ENCODE measurements around the gene NID2.

The NID2 gene

DNA sequence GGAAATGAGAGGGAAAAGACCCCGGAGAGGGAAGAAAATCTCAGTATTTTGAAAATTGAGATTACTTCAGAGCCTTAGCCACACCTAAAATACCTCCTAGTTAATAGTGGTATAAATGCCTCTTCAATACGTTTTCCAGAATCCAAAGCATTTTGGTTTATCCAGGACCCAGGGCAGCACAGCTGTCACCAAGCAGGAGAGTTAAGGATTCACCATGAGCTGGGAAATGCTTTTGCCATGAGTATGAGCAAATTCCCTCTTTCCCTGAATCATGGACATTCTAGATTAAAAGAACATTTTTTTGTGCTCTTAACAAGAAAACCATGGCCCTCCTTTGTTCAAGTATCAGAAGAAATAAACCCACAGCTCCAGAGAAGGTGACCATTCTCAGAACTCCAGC lies 101.3 kb downstream of the NID2 start:
- in situ Hi-C loops (cut with HindIII; ENCODE audit: low sequenced_read_pairs) = no loop called here

GRCh38 chr14:51963286-51963685 lies 105.6 kb downstream of the NID2 start:
- in situ Hi-C loops (cut with HindIII; ENCODE audit: low sequenced_read_pairs) = no loop called here

GRCh38 chr14:51962711-51963110 lies 106.1 kb downstream of the NID2 start:
- in situ Hi-C loops (cut with HindIII; ENCODE audit: low sequenced_read_pairs) = no loop called here

- in situ Hi-C loops (cut with HindIII; ENCODE audit: low sequenced_read_pairs) = no loop called here
These were observed 108.0 kb downstream of the NID2 start for GRCh38 chr14:51960866-51961265.

DNA sequence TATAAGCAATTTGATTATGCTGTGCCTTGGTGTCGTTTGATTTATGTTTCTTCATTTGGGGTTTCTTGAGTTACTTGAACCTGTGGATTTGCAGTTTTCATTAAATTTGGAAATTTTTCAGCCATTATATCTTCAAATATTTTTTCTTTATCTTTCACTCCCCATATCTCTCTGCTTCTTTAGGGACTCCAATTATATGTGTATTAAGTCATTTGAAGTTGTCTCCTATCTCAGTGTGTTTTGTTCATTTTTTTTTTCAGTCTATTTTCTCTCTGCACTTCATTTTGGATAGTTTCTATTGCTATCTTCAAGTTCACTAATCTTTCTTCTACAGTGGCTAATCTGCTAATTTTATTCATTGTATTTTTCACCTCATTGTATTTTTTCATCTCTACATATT lies 108.9 kb downstream of the NID2 start:
- in situ Hi-C loops (cut with HindIII; ENCODE audit: low sequenced_read_pairs) = no loop called here

DNA sequence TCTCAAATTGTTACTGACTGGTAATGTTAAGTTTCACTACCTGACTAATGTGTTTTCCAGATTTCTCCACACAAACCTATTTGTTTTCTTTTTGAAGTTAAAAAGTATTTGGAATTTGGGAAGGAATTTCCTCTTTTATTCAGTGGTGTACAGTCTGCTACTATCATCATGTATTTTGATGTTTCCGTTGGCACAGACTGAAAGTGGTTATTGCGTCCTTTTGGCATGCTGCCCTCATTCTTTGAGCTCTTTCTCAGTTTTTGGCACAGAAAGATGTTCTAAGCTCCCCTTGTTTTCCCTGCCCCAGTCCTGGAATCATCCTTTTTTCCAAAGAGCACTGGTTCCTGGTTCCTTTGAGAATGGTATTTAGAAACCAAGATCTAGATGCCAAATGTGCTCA lies 110.9 kb downstream of the NID2 start:
- in situ Hi-C loops (cut with HindIII; ENCODE audit: low sequenced_read_pairs) = no loop called here

Data from endothelial cell of hepatic sinusoid (primary cell).